Stomach (tissue), 9 donors: ENCODE measurements around the gene MOG. TPM values are rescaled to one million over a fixed set of nuclear protein-coding genes. Genes with fewer than 3 reads are reported as not detected.
"Not testable (repeated sequence)": the region's sequence is repeated elsewhere in the genome, so short reads cannot be mapped to it uniquely, and the experiment has no call there.

Experiments used
- DNase-seq, 2 donors: peaks; one replicate each; pipeline versions ENCODE4 v3.0.0 to v3.0.0-alpha.2; 2013 to 2019
- H3K27ac ChIP-seq, 5 donors: fragments of 200-600 bp in 4 of 5; sonication (generic) in 4 of 5; one replicate each; pipeline ENCODE4 v1.5.1; 2013 to 2019; ENCODE audit warnings: mild to moderate bottlenecking in 1 of 5, moderate library complexity in 1 of 5
- H3K27me3 ChIP-seq, 3 donors: fragments of 200-600 bp; sonication (generic); one replicate each; pipeline ENCODE4 v1.5.1; 2017 to 2019; ENCODE audit warnings: mixed run types in 1 of 3
- H3K36me3 ChIP-seq, 4 donors: fragments of 200-600 bp; sonication (generic); 1 replicate in 3 of 4; 2 replicates in 1 of 4; pipeline ENCODE4 v1.5.1; 2016 to 2019
- H3K4me1 ChIP-seq, 4 donors: fragments of 200-600 bp; sonication (generic); one replicate each; pipeline ENCODE4 v1.5.1; 2016 to 2019
- H3K4me3 ChIP-seq, 4 donors: fragments of 200-600 bp; sonication (generic) in 3 of 4; one replicate each; pipeline ENCODE4 v1.5.1; 2016 to 2019; ENCODE audit warnings: mild to moderate bottlenecking in 1 of 4
- H3K9me3 ChIP-seq, 4 donors: fragments of 200-600 bp; sonication (generic); one replicate each; pipeline ENCODE4 v1.5.1; 2016 to 2019
- EP300 ChIP-seq: sonication (generic); formaldehyde crosslinking; IDR thresholded peaks from one replicate; pipeline ENCODE4 v1.6.1; 2017; ENCODE audit warnings: antibody characterized with exemption
- POLR2A ChIP-seq, 4 donors: fragments of 450-650 bp; IDR thresholded peaks; one replicate each; pipeline ENCODE4 v1.6.1; 2016; ENCODE audit warnings: antibody characterized with exemption in 4 of 4, control low read depth in 2 of 4, mild to moderate bottlenecking in 1 of 4, moderate library complexity in 1 of 4
- POLR2AphosphoS5 ChIP-seq, 3 donors: sonication (generic); formaldehyde crosslinking; IDR thresholded peaks; one replicate each; pipeline ENCODE4 v1.6.1; 2016; ENCODE audit warnings: antibody characterized with exemption in 3 of 3
- WGBS, 5 donors: extraction: QIAGEN DNeasy Blood & Tissue Kit in 3 of 5; methylation state at CpG; one replicate each; pipeline versions ENCODE4 v1.1.5 to v1.1.7; 2013 to 2018; 5-methylcytosine and 5-hydroxymethylcytosine counted together
- intact Hi-C: fragments of 100-400 bp; cut with DNase I; formaldehyde crosslinking; loops from one replicate; pipeline ENCODE4 v1.15.1; 2023; ENCODE audit warnings: low total_unique reads
- polyA plus RNA-seq, 3 donors: library from polyadenylated mRNA; stranded (reverse); fragments of 200-250 nt; gene quantifications; one replicate each; pipeline ENCODE4 v1.2.3, GENCODE V29; 2013
- total RNA-seq, 5 donors: library from RNA; depleted of rRNA; stranded (reverse); fragments of >200 nt; gene quantifications; one replicate each; pipeline versions ENCODE4 v1.1.0 to v1.2.3, GENCODE V29; 2014 to 2016
- TF ChIP-seq, protein P1 (sequence below), 7 experiments: fragments of 450-650 bp in 4 of 7; fragments of 200-600 bp in 3 of 7; sonication (generic) in 3 of 7; IDR thresholded peaks; one replicate each; pipeline ENCODE4 v1.5.1; 2016 to 2019; ENCODE audit warnings: antibody characterized with exemption in 7 of 7, control low read depth in 2 of 7, mild to moderate bottlenecking in 1 of 7
- donor health status: healthy with polysubstance abuse.
- donor health status: Bipolar disorder and iron deficiency.
- donor health status: healthy.

Gene MOG
- total and polyA plus RNA-seq, 8 donors: not detected

DNA sequence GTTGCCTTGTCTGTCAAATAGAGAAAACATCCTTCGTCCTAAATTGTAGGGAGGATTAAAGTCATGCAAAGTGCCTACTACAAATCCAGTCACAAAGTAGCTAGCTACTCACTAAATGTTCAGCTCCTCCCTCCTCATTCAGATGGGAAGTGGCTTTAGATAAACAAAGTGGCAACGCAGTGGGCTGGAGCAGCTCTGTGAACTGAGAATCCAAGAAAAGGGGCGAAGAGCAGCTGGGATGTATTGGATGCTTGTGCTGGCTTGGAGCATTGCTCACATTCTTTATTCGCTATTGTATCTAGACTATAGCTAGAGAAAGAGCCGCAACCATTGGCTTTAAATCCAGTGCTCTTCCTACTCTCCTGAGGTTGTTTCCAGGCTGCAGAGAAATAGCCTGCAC lies 10.3 kb downstream of the MOG start:
- Histone ChIP-seq H3K27me3 (peaks cover 0 to 53% (median 7%) of the 10 kb centered on the region in 3 donors), H3K9me3 (no peaks in the 10 kb centered on the region), H3K27ac (no peak overlapping the region), H3K4me1 (no peaks in the 10 kb centered on the region), H3K36me3 (no peaks in the 10 kb centered on the region), H3K4me3 (no peak overlapping the region)
- no peak for TF ChIP-seq POLR2AphosphoS5 (IDR thresholded peaks at IDR 0.05)
- no peak for TF ChIP-seq EP300
- TF ChIP-seq, protein P1, sequence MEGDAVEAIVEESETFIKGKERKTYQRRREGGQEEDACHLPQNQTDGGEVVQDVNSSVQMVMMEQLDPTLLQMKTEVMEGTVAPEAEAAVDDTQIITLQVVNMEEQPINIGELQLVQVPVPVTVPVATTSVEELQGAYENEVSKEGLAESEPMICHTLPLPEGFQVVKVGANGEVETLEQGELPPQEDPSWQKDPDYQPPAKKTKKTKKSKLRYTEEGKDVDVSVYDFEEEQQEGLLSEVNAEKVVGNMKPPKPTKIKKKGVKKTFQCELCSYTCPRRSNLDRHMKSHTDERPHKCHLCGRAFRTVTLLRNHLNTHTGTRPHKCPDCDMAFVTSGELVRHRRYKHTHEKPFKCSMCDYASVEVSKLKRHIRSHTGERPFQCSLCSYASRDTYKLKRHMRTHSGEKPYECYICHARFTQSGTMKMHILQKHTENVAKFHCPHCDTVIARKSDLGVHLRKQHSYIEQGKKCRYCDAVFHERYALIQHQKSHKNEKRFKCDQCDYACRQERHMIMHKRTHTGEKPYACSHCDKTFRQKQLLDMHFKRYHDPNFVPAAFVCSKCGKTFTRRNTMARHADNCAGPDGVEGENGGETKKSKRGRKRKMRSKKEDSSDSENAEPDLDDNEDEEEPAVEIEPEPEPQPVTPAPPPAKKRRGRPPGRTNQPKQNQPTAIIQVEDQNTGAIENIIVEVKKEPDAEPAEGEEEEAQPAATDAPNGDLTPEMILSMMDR (IDR thresholded peaks at IDR 0.05): no peak
- TF ChIP-seq POLR2A (IDR thresholded peaks at IDR 0.05): no peak
- 32 to 44% (median 40%) methylated on average over 5 of the region's 5 CpGs for WGBS, 5 donors
- intact Hi-C loops: no loop called here
- no peak for DNase-seq

DNA sequence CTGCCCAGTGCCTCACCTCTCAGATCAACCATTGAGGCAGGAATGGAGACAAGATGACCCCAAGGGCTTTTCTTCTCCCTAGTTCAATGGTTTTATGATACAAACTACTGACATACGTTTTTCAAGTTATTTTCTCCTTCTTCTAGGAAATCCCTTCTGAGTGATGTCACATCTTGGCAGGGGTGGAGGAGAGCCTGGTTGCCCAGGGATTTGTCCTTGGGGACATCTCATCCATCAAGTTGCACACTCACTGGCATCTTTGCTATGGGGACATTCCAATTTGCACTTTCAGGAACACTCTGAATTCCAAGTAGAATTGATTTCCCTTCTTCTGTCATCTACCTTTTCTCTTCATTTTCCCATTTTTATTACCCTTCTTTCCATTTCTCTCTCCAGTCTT lies 14.1 kb downstream of the MOG start:
- intact Hi-C loops: no loop called here
- 29 to 50% (median 41%) methylated on average over 1 of the region's 1 CpG for WGBS, 5 donors
- no peak overlapping the region for H3K4me3 ChIP-seq

DNA sequence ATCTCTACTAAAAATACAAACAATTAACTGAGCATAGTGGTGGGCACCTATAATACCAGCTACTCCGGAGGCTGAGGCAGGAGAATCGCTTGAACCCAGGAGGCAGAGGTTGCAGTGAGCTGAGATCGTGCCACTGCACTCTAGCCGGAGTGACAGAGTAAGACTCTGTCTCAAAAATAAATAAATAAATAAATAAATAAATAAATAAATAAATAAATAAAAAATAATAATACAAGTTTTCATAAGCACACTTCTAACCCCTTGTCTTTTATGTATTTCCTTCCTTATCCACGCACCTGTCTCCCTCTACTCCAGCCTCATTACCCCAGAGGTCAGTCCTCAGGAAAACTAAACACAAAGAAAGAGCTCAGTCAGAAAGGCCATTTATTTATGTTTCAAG lies 15.2 kb downstream of the MOG start:
- H3K9me3 ChIP-seq, H3K4me1 ChIP-seq, H3K4me3 ChIP-seq, H3K27ac ChIP-seq, intact Hi-C loops, DNase-seq, H3K36me3 ChIP-seq: not testable (repeated sequence)
- peaks cover 0 to 24% (median 0%) of the 10 kb centered on the region in 3 donors for H3K27me3 ChIP-seq
- 83 to 93% (median 91%) methylated on average over 5 of the region's 5 CpGs for WGBS, 5 donors

More for the DNA sequence above, 14.1 kb downstream of the MOG start:
- no peaks in the 10 kb centered on the region for H3K9me3 ChIP-seq
- H3K36me3 ChIP-seq: no peaks in the 10 kb centered on the region
- no peak for DNase-seq
- no peaks in the 10 kb centered on the region for H3K4me1 ChIP-seq
- TF ChIP-seq EP300 (no peak), POLR2A (IDR thresholded peaks at IDR 0.05) (no peak), POLR2AphosphoS5 (IDR thresholded peaks at IDR 0.05) (no peak)
- TF ChIP-seq, protein P1 (IDR thresholded peaks at IDR 0.05): no peak
- no peak overlapping the region for H3K27ac ChIP-seq
- H3K27me3 ChIP-seq: peaks cover 0 to 24% (median 0%) of the 10 kb centered on the region in 3 donors

DNA sequence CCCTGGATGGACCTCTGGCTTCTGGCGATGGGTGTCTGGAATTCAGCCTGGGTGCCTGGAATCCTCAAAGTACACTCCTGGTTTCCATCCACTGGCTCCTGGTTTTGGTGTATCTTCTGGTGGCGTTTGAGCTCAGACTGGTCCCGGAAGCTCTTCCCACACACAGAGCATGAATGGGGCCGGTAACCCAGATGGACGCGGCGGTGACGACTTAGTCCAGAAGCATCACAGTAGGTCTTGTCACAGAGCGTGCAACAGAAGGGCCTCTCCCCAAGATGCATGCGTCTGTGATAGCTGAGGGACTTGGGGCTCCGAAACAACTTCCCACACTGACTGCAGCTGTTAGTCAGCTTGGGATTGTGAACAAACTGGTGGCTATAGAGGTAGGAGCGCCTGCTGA lies 16.3 kb downstream of the MOG start:
- no peak overlapping the region for H3K4me3 ChIP-seq
- TF ChIP-seq POLR2AphosphoS5 (IDR thresholded peaks at IDR 0.05) (no peak), EP300 (no peak), POLR2A (IDR thresholded peaks at IDR 0.05) (no peak)
- TF ChIP-seq, protein P1 (IDR thresholded peaks at IDR 0.05): no peak
- no peak overlapping the region for H3K27ac ChIP-seq
- DNase-seq: no peak
- H3K27me3 ChIP-seq: peaks cover 0 to 24% (median 0%) of the 10 kb centered on the region in 3 donors
- H3K9me3 ChIP-seq: no peaks in the 10 kb centered on the region
- no peaks in the 10 kb centered on the region for H3K36me3 ChIP-seq
- peaks cover 0 to 6% (median 0%) of the 10 kb centered on the region in 4 donors for H3K4me1 ChIP-seq
- intact Hi-C loops: no loop called here
- WGBS, 5 donors: 89 to 98% (median 96%) methylated on average over 11 to 12 of the region's 12 CpGs

DNA sequence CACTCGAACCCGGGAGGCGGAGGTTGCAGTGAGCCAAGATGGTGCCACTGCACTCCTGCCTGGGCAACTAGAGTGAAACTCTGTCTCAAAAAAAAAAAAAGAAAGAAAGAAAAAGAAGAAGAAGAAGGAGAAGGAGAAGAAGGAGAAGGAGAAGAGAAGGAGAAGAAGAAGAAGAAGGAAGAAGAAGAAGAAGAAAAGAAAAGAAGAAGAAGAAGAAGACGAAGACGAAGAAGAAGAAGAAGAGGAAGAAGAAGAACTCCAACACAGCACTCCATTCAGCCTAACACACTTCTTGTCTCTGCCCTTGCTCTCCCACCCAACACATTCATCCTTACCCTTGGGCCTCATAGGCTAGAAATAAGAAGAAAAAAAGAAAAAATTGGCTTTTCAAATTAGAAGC lies 17.1 kb downstream of the MOG start:
- 88 to 96% (median 93%) methylated on average over 5 of the region's 5 CpGs for WGBS, 5 donors
- Histone ChIP-seq H3K27me3 (peaks cover 0 to 24% (median 0%) of the 10 kb centered on the region in 3 donors), H3K36me3 (no peaks in the 10 kb centered on the region), H3K27ac (no peak overlapping the region), H3K4me1 (peaks cover 0 to 6% (median 0%) of the 10 kb centered on the region in 4 donors), H3K9me3 (no peaks in the 10 kb centered on the region), H3K4me3 (no peak overlapping the region)
- intact Hi-C loops: no loop called here
- DNase-seq: no peak
- no peak for TF ChIP-seq POLR2AphosphoS5 (IDR thresholded peaks at IDR 0.05)
- TF ChIP-seq, protein P1 (IDR thresholded peaks at IDR 0.05): no peak
- TF ChIP-seq POLR2A (IDR thresholded peaks at IDR 0.05): no peak
- no peak for TF ChIP-seq EP300
